Testis (tissue), 3 donors: Measurements from ENCODE around the gene MBLAC1. TPM values are rescaled to one million over a fixed set of nuclear protein-coding genes. Genes with fewer than 3 reads are reported as not detected.
A peak's percentile ranks its signal among the peaks of the same experiment; 100 is the strongest.

Experiments used
- DNase-seq: peaks from one replicate; pipeline ENCODE4 v3.0.0-alpha.2; 2019
- H3K27ac ChIP-seq, 2 donors: fragments of 200-600 bp; sonication (generic); one replicate each; pipeline ENCODE4 v1.5.1; 2019
- H3K27me3 ChIP-seq: fragments of 200-600 bp; sonication (generic); one replicate; pipeline ENCODE4 v1.5.1; 2019
- H3K36me3 ChIP-seq: fragments of 200-600 bp; sonication (generic); one replicate; pipeline ENCODE4 v1.5.1; 2017; ENCODE audit warnings: low read depth; ENCODE audit errors: missing control alignments
- H3K4me1 ChIP-seq: fragments of 200-600 bp; sonication (generic); one replicate; pipeline ENCODE4 v1.5.1; 2019
- H3K4me3 ChIP-seq, 2 donors: fragments of 200-600 bp; sonication (generic); one replicate each; pipeline ENCODE4 v1.5.1; 2017 to 2019
- H3K9me3 ChIP-seq: fragments of 200-600 bp; sonication (generic); one replicate; pipeline ENCODE4 v1.5.1; 2017
- CTCF ChIP-seq, 3 experiments: fragments of 450-650 bp in 2 of 3; fragments of 200-600 bp in 1 of 3; sonication (generic) in 1 of 3; IDR thresholded peaks; one replicate each; pipeline ENCODE4 v1.5.1; 2016 to 2019; ENCODE audit warnings: antibody characterized with exemption in 3 of 3, mild to moderate bottlenecking in 2 of 3, moderate library complexity in 1 of 3
- POLR2A ChIP-seq: fragments of 450-650 bp; IDR thresholded peaks from one replicate; pipeline ENCODE4 v1.6.1; 2017; ENCODE audit warnings: antibody characterized with exemption, mild to moderate bottlenecking, moderate library complexity
- WGBS, 2 donors: methylation state at CpG; one replicate each; pipeline ENCODE4 v1.1.5; 2018; 5-methylcytosine and 5-hydroxymethylcytosine counted together
- intact Hi-C: fragments of 100-400 bp; cut with DNase I; formaldehyde crosslinking; loops from one replicate; pipeline ENCODE4 v1.15.1; 2023; ENCODE audit warnings: low total_unique reads
- polyA plus RNA-seq: library from polyadenylated mRNA; stranded (reverse); fragments of 350-450 nt; fragmentation: Illumina TruSeq; extraction: RNeasy Lipid Tissue Mini Kit (QIAGEN cat#74804); gene quantifications from one replicate; pipeline ENCODE4 v1.2.3, GENCODE V29; 2014; ENCODE audit warnings: low read depth, low replicate concordance; ENCODE audit not compliant: insufficient read depth
- total RNA-seq, 2 donors: library from RNA; depleted of rRNA; stranded (reverse); fragments of >200 nt; gene quantifications; one replicate each; pipeline ENCODE4 v1.2.3, GENCODE V29; 2016

Gene MBLAC1
- total and polyA plus RNA-seq, 3 donors from 2014 or later = 2.9 to 10.2 (median 7.2) TPM

GRCh38 chr7:100088095-100088620, 38.6 kb upstream of the MBLAC1 start:
- 70 to 75% methylated on average over 11 of the region's 11 CpGs for WGBS, 2 donors
- TF ChIP-seq CTCF (IDR thresholded peaks at IDR 0.05) (no peak), POLR2A (no peak)
- Histone ChIP-seq H3K9me3 (no peaks in the 10 kb centered on the region), H3K27ac (peak overlapping the region; percentile 84 to 87), H3K4me1 (peaks cover 20% of the 10 kb centered on the region), H3K27me3 (no peaks in the 10 kb centered on the region), H3K4me3 (peak overlapping the region; percentile 74 to 91), H3K36me3 (no peaks in the 10 kb centered on the region)
- intact Hi-C loops = loop anchor here (5.0 to 10.0 kb wide), 2 partner anchors 39 to 93 kb away; partner anchors contain the start of gene MBLAC1
- no peak for DNase-seq

GRCh38 chr7:100088621-100089457, 37.9 kb upstream of the MBLAC1 start, which contains the start of gene COPS6:
Gene COPS6, plus strand, starts transcription at chr7:100088969. Its CDS starts 22 bp downstream, at chr7:100088991.
- Histone ChIP-seq H3K27ac (peak within 1 kb of the TSS; percentile 84 to 87), H3K9me3 (no peaks in the 10 kb centered on the region), H3K27me3 (no peaks in the 10 kb centered on the region), H3K4me1 (peaks cover 27% of the 10 kb centered on the region), H3K36me3 (no peaks in the 10 kb centered on the region), H3K4me3 (peak within 1 kb of the TSS; percentile 74 to 91)
- DNase-seq = peak; percentile 84
- TF ChIP-seq CTCF (IDR thresholded peaks at IDR 0.05) = peak in 1 of 3 experiments; percentile 41
- peak; percentile 71 for TF ChIP-seq POLR2A
- 0 to 2% methylated on average over 22 to 44 of the region's 68 CpGs for WGBS, 2 donors
- intact Hi-C loops = loop anchor here (5.0 to 10.0 kb wide), 2 partner anchors 38 to 94 kb away; partner anchors contain the start of gene MBLAC1

GRCh38 chr7:100089458-100090196, 37.1 kb upstream of the MBLAC1 start:
- Histone ChIP-seq H3K36me3 (no peaks in the 10 kb centered on the region), H3K9me3 (no peaks in the 10 kb centered on the region), H3K4me1 (peaks cover 27% of the 10 kb centered on the region), H3K27me3 (no peaks in the 10 kb centered on the region), H3K4me3 (peak overlapping the region; percentile 74 to 91), H3K27ac (peak overlapping the region; percentile 84 to 87)
- 23 to 24% methylated on average over 7 of the region's 7 CpGs for WGBS, 2 donors
- TF ChIP-seq POLR2A = no peak
- TF ChIP-seq CTCF (IDR thresholded peaks at IDR 0.05) = no peak
- no peak for DNase-seq
- intact Hi-C loops = loop anchor here (5.0 to 10.0 kb wide), 2 partner anchors 38 to 95 kb away; partner anchors contain the start of gene MBLAC1

GRCh38 chr7:100090527-100091410, 36.0 kb upstream of the MBLAC1 start:
- TF ChIP-seq POLR2A (no peak), CTCF (IDR thresholded peaks at IDR 0.05) (no peak)
- no peak overlapping the region for H3K27ac ChIP-seq
- H3K9me3 ChIP-seq = no peaks in the 10 kb centered on the region
- H3K4me1 ChIP-seq = peaks cover 23% of the 10 kb centered on the region
- 85 to 89% methylated on average over 14 of the region's 14 CpGs for WGBS, 2 donors
- DNase-seq = no peak
- intact Hi-C loops = no loop called here
- H3K27me3 ChIP-seq = no peaks in the 10 kb centered on the region
- H3K4me3 ChIP-seq = no peak overlapping the region
- no peaks in the 10 kb centered on the region for H3K36me3 ChIP-seq
